Sigmoid colon (tissue), 3 donors: ENCODE results near the gene NDST1.

Source experiments
- POLR2A ChIP-seq, 2 donors: fragments of 450-650 bp; IDR thresholded peaks; one replicate each; pipeline ENCODE4 v1.6.1; 2016; ENCODE audit warnings: antibody characterized with exemption in 2 of 2, mild to moderate bottlenecking in 2 of 2, moderate library complexity in 2 of 2
- TF ChIP-seq, protein P1 (sequence below), 4 experiments: fragments of 450-650 bp in 3 of 4; fragments of 200-600 bp in 1 of 4; IDR thresholded peaks; one replicate each; pipeline ENCODE4 v1.5.1; 2016 to 2019; ENCODE audit warnings: antibody characterized with exemption in 4 of 4, mild to moderate bottlenecking in 3 of 4, moderate library complexity in 2 of 4

DNA sequence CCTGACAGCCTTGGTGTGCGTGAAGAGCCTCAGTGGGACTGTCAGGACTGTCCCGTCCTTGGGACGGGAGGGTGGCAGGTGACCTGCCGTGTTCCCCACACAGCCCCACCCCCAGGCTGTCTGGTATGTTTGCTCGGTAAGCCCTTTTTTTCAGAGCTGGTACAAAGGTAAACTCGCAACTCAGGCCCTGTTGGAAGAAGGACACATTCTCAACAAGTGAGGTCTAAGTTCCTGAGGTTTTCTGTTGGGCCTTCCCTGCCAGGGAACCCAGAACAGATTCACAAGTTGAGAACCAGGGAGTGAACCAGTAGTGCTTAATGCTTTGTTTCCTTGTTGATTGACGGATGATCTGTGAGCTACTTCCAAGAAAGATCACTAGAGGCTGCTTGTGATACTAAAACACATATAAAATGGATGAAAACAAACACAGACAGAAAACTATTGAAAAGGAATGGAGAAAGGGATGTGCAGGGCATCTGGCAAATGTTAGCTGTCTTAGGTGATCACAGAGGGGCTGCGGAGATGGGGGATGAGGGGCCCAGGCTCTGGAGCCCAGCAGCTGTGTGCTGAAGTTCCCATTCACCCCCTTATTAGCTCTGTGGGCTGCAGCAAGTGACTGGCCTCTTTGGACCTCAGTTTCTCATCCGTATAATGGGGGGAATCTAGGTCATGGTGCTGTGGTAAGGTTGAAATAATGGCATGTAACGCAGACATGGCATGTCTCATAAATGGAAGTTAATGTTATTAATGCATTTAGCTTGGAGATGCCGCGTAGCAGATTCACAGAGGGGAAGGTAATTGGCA lies 2.7 kb downstream of the NDST1 start:
- TF ChIP-seq, protein P1, sequence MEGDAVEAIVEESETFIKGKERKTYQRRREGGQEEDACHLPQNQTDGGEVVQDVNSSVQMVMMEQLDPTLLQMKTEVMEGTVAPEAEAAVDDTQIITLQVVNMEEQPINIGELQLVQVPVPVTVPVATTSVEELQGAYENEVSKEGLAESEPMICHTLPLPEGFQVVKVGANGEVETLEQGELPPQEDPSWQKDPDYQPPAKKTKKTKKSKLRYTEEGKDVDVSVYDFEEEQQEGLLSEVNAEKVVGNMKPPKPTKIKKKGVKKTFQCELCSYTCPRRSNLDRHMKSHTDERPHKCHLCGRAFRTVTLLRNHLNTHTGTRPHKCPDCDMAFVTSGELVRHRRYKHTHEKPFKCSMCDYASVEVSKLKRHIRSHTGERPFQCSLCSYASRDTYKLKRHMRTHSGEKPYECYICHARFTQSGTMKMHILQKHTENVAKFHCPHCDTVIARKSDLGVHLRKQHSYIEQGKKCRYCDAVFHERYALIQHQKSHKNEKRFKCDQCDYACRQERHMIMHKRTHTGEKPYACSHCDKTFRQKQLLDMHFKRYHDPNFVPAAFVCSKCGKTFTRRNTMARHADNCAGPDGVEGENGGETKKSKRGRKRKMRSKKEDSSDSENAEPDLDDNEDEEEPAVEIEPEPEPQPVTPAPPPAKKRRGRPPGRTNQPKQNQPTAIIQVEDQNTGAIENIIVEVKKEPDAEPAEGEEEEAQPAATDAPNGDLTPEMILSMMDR (IDR thresholded peaks at IDR 0.05), result no peak
- TF ChIP-seq POLR2A (IDR thresholded peaks at IDR 0.05), result no peak
